C4-2B (cell line): ENCODE results near the gene NOCT.
"Not testable (repeated sequence)": the region's sequence is repeated elsewhere in the genome, so short reads cannot be mapped to it uniquely, and the experiment has no call there.

ENCODE experiments used
- H3K27ac ChIP-seq: fragments of 450-650 bp; 2 replicates; pipeline ENCODE4 v1.5.1; 2017
- CTCF ChIP-seq: fragments of 450-650 bp; conservative IDR thresholded peaks from 2 replicates; pipeline ENCODE4 v1.5.1; 2017; ENCODE audit warnings: mild to moderate bottlenecking
- ZFX ChIP-seq: fragments of 450-650 bp; IDR thresholded peaks from 2 replicates; pipeline ENCODE4 v1.6.1; 2017

NOCT gene

GRCh38 chr4:138996090-138996489 is 19.5 kb upstream of the NOCT start:
- no peak for TF ChIP-seq CTCF
- no peak for TF ChIP-seq ZFX
- H3K27ac ChIP-seq: no peak overlapping the region

GRCh38 chr4:138999666-139000065 is 15.9 kb upstream of the NOCT start:
- TF ChIP-seq ZFX: no peak
- no peak for TF ChIP-seq CTCF
- no peak overlapping the region for H3K27ac ChIP-seq

DNA sequence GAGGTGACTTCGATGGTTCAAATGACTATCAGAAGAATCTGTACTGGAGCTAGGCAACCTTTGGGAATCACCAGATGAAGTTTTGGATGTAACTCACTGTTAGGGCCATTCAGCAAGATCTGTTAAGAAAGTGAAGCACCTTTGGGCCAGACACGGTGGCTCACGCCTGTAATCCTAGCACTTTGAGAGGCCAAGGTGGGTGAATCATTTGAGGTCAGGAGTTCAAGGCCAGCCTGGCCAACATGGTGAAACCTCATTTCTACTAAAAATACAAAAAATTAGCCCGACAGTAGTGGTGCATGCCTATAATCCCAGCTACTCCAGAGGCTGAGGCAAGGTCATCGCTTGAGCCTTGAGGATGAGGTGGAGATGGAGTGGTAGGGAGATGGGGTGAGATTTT is 15.4 kb upstream of the NOCT start:
- H3K27ac ChIP-seq: not testable (repeated sequence)

DNA sequence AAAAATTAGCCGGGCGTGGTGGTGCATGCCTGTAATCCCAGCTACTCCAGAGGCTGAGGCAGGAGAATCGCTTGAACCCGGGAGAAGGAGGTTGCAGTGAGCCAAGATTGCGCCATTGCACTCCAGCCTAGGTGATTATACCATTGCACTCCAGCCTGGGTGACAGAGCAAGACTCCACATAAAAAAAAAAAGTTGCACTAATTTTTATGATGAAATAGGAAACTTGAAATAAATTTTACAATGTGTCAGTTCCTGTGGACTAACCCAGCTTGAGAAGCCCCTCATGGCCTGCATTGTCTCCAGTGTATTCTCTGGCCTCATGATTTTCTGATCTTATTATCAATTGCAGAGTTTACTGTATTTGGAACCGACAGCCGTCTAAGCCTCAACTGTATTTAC is 14.2 kb upstream of the NOCT start:
- H3K27ac ChIP-seq: not testable (repeated sequence)

DNA sequence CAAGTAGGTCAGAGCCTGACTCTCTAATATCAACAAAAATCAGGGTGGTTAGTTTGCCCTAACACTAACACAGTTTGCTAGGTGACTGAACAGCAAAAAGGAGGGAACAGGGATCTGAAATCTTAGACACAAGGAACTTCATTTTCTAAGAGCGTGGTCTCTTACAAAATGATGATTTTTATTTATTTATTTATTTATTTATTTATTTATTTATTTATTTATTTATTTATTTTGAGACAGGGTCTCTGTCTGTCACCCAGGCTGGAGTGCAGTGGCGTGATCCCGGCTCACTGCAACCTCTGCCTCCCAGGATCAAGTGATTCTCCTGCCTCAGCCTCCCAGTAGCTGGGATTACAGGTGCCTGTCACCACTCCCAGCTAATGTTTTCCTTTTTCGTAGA is 11.9 kb upstream of the NOCT start:
- H3K27ac ChIP-seq: not testable (repeated sequence)

DNA sequence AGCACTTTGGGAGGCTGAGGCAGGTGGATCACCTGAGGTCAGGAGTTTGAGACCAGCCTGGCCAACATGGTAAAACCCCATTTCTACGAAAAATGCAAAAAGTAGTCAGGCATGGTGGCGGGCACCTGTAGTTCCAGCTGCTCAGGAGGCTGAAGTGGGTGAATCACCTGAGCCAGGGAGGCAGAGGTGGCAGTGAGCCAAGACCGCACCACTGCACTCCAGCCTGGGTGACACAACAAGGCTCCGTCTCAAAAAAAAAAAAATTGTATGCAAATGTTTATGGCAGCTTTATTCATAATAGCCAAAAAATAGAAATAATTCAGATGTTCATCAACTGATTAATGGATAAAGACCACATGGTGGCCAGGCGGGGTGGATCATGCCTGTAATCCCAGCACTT is 9.8 kb upstream of the NOCT start:
- H3K27ac ChIP-seq: no peak overlapping the region
- TF ChIP-seq ZFX (no peak), CTCF (no peak)

GRCh38 chr4:139007640-139008039 is 7.9 kb upstream of the NOCT start:
- TF ChIP-seq CTCF: no peak
- no peak for TF ChIP-seq ZFX
- H3K27ac ChIP-seq: no peak overlapping the region

- not testable (repeated sequence) for H3K27ac ChIP-seq
Observed at GRCh38 chr4:139008278-139008677, 7.3 kb upstream of the NOCT start.

DNA sequence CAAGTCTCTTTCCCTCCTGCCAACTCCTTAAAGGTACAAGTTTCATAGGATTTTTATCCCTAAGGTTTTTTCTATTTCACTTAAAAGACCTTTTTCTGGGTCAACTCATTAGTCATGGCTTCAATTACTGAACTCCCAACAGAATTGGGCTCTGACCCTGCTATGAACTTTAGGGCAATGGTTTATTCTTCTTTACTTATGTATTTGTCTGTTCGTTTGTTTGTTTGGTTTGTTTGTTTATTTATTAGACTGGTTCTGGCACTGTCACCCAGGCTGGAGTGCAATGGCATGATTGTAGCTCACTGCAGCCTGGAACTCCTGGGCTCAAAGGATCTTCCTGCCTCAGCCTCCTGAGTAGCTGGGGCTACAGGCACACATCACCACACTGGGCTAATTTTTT is 5.9 kb upstream of the NOCT start:
- H3K27ac ChIP-seq: no peak overlapping the region
- TF ChIP-seq ZFX (no peak), CTCF (no peak)

DNA sequence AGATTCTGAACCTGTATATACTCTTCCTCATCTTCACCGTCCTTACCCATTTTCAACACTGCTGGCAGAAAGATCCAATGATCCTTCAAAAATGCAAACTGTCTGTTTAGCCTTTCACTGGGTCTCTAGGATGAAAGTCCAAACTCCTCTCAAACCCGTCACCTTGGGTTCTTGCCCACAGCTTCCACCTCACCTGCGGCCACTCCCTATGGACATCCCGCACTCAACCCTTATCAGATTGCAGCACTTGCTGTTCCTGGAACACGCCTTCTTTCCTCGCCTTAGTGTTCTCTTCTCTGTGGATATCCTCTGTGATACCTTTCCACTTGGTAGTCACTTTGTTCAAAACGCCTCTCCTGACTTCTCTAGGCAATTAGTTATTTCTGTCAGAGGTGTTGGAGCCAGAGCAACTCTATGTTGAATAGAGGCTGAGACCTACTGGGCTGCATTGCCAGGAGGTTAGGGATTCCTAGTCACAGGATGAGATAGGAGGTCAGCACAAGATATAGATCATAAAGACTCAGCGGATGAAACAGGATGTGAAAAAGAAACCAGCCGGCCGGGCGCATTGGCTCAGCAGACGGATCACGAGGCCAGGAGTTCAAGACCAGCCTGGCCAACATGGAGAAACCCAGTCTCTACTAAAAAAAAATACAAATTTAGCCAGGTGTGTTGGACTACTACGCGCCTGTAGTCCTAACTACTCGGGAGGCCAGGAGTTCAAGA is 4.2 kb upstream of the NOCT start:
- TF ChIP-seq CTCF (no peak), ZFX (no peak)
- no peak overlapping the region for H3K27ac ChIP-seq
